ENCODE data around the gene DPP6.

Gene DPP6

GRCh38 chr7:154566877-154567276 is 514.7 kb downstream of the DPP6 start:
- FAIRE-seq, result no peak

- no peak for FAIRE-seq
Measured at GRCh38 chr7:154568346-154568745, 516.1 kb downstream of the DPP6 start.

- FAIRE-seq, result no peak
Measured at GRCh38 chr7:154569916-154570315, 517.7 kb downstream of the DPP6 start.

- FAIRE-seq, result no peak
Measured at GRCh38 chr7:154571772-154572171, 519.6 kb downstream of the DPP6 start.

DNA sequence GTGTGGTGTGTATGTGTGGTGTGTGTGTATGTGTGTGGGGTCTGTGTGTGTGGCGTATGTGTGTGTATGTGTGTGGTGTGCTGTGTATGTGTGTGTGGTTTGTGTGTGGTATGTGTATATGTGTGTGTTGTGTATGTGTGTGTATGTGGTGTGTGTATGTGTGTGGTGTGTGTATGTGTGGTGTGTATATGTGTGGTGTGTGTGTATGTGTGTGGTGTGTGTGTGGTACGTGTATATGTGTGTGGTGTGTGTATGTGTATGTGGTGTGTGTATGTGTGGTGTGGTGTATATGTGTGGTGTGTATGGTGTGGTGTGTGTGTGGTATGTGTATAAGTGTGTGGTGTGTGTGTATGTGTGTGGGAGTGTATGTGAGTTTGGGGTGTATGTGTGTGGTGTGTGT is 522.0 kb downstream of the DPP6 start:
- no peak for FAIRE-seq

- FAIRE-seq, result no peak
Measured at GRCh38 chr7:154575497-154575896, 523.3 kb downstream of the DPP6 start.

GRCh38 chr7:154576604-154577003 is 524.4 kb downstream of the DPP6 start:
- no peak for FAIRE-seq

- FAIRE-seq, result no peak
Measured at GRCh38 chr7:154577141-154577873, 525.1 kb downstream of the DPP6 start.

DNA sequence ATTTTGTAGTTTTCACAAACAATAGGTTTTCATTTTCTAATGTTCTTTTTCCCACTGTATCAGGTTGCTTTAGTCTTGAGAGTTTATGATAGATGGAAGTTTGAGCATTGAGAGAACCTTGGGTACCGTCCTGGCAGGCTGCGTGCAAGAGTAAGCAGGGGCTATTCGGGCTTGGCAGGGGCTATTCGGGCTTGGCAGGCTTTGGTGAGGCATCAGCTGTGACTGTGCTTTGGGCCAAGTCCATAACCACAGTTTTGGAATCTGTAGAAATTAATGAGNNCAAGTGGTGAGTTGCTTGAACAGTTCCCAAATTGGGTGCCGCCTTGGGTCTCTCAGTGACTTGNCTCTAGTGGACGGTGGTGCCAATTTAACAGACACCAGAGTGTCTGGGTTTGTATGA is 526.1 kb downstream of the DPP6 start:
- FAIRE-seq, result no peak

DNA sequence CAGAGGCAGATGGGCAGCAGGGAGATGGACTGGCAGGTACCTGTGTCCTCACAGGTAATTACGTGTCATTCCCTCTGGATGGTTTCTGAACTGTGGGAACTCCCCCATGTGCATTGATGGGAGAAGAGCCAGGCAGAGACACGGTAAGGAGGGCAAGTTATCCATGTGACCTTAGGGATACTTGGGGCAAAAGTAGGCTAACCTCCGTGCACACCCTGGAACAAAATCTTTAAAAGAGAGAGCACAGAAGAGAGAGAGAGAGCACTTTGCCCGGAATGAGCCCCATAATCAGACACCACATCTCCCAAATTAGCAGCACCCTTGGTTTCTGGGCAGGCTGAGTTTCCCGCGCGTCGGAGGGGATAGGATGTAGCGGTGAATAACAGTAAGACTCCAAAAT is 527.5 kb downstream of the DPP6 start:
- no peak for FAIRE-seq

DNA sequence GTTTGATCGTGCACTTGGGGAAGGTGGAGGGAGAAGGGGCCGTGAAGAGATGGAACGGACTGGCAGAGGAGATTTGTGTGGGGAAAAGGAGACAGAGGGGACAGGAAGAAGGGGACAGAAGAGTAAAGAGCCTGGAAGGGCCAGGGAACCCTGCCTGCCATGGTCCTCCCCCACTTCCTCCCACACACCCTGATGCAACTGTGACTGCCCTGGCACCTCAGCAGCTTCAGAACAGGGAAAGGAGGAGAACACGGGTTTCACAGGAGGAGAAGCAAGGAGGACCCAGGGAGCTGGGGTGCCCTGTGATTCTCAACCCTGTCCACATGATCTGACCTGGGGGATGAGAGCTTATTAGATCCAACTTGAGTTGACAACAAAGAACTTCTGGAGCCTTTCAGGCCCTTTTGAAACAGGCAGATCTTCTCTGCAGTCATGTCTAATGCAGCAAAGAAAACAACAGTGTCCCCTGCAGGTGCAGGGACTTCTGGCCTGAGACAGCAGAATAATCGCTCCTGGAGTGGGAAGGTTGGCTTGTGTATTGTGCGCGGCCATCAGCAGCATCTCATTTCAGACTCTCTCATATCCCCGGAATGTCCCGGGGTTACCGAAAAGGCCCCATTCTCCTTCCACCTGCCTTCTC is 529.2 kb downstream of the DPP6 start:
- FAIRE-seq, result no peak

DNA sequence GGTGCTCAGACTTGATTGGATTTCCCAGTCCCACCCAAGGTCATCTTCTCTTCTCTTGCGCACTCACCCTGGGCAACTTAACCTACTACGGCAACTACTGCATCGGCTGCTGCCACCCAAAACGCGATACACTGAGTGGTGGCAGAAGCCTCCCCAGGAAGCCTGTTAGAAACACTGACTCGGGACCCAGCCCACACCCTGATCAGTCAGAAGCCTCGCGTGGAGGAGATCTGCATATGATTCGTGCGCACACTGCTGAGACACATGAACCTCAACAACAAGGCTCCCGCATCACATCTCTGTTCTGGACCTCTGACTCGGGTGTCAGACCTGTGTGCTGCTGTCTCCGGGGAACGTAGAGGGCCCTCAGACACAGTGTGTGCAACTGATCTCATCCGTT is 531.3 kb downstream of the DPP6 start:
- FAIRE-seq, result no peak

GRCh38 chr7:154584352-154585252 is 532.4 kb downstream of the DPP6 start:
- no peak for FAIRE-seq

- no peak for FAIRE-seq
Measured at GRCh38 chr7:154587792-154588191, 535.6 kb downstream of the DPP6 start.

- no peak for FAIRE-seq
Measured at GRCh38 chr7:154591544-154591943, 539.3 kb downstream of the DPP6 start.

DNA sequence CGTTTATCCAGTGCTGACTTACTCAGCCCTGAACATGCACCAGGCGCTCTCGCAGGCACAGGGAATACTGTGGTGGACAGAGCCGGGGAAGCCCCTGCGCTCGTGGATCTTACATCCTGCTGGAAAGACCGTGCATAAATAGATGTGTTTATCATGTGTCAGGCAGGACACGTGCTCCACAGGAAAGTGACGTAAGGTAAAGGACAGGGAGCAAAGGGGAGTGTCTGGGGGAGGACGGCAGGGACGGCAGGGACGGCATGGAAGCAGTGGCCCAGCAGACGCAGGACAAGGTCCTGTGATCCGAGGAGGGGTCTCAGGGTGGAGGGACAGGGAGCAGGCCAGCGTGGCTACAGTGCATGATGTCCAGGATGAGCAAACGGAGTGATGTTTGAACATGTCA is 540.2 kb downstream of the DPP6 start:
- FAIRE-seq, result no peak

DNA sequence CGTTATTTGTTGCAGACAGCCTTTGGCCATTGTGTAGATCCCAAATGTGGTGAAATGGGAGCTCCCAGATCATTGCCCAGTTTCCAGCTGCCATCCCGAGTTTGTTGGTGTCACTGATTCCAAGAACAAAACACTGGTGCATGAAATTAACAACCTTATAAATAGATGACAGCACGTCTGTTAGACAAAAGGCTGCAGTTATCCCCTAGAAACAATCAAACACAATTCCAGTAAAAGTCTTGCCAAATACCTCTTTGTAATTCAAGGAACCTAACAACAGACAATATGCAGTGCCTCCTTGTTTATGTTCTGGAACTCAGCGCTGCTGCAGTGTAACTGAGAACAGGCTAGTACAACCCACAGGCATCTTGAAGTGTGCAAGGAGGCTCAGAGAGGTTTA is 546.2 kb downstream of the DPP6 start:
- no peak for FAIRE-seq

DNA sequence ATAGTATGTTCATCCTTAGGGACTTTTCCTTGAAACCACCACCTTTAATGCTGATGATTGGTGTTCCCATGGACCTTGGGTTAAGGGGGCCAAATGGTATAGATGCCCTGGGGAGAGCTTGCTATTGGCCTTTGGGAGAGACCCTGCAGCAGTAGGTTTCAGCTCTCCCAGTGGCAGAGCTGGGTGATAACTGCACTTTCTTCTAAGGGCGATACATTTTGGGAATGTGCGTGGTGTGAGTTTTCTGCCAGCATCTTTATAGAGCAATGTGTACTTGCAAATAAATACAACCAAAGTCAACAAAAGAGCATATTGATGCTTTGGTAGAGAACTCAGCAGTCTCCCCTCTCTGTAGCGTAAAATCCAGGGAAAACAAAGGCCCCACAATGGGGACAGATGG is 546.7 kb downstream of the DPP6 start:
- no peak for FAIRE-seq

GRCh38 chr7:154610903-154611302 is 558.7 kb downstream of the DPP6 start:
- no peak for FAIRE-seq

GRCh38 chr7:154613811-154614210 is 561.6 kb downstream of the DPP6 start:
- FAIRE-seq, result no peak

GRCh38 chr7:154620141-154620755 is 568.0 kb downstream of the DPP6 start:
- FAIRE-seq, result no peak

- FAIRE-seq, result no peak
Measured at GRCh38 chr7:154623399-154623798, 571.2 kb downstream of the DPP6 start.

DNA sequence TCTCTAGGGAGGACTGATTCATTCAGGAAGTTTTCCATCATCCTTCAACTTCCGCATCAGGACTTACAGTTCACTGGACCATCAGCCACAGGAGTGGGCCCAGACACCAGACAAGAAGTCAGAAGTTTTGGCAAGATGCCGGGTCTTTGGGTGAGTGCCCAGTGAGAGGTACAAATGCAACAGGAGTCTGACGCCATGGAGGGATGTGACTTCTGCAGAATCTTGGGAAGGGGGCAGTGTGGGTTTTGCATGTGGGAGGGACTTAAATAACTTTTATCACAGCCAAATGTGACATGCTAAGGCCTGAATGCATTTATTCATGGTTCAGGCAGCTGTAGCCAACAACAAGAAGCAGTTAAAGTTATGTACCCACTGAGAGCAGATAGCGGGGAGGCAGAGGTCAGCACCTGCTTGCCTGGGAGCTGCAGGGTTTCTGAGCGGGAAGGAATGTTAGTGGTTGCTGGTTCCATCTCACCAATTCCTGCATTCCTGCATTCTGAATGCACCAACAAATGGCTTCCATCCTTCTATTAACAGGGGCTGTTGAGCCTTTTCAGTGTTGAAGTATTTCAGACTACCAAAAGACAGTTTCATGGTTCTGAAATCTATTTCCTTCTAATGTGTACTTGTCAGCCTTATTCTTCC is 575.6 kb downstream of the DPP6 start:
- no peak for FAIRE-seq

Data from G401.6 (cell line).